Neural cell (in vitro differentiated cells): ENCODE data around the gene LEMD2. TPM values are rescaled to one million over a fixed set of nuclear protein-coding genes. Genes with fewer than 3 reads are reported as not detected.

Source experiments
- H2AFZ ChIP-seq: fragments of 200-600, 300-800 bp; sonication (generic), shearing (Covaris generic); 2 replicates; pipeline ENCODE4 v1.6.0; 2014; ENCODE audit warnings: low read depth, mild to moderate bottlenecking, antibody characterized with exemption, low read length, moderate library complexity
- H3F3A ChIP-seq: fragments of 200-600 bp; shearing (Covaris generic); 2 replicates; pipeline ENCODE4 v1.6.1; 2016; ENCODE audit warnings: mild to moderate bottlenecking, moderate library complexity, mixed read lengths, antibody characterized with exemption, low read length; ENCODE audit not compliant: insufficient read depth, poor library complexity, severe bottlenecking
- H3K27ac ChIP-seq: fragments of 200-600, 300-800 bp; sonication (generic), shearing (Covaris generic); 2 replicates; pipeline ENCODE4 v1.5.1; 2014; ENCODE audit warnings: mild to moderate bottlenecking, low read length, moderate library complexity
- H3K27me3 ChIP-seq: fragments of 300-800, 200-600 bp; sonication (generic), shearing (Covaris generic); 2 replicates; pipeline ENCODE4 v1.6.0; 2014; ENCODE audit warnings: mild to moderate bottlenecking, low read depth, low read length, moderate library complexity; ENCODE audit not compliant: insufficient read depth
- H3K36me3 ChIP-seq: fragments of 300-800, 200-600 bp; sonication (generic), shearing (Covaris generic); 2 replicates; pipeline ENCODE4 v1.5.1; 2014; ENCODE audit warnings: mild to moderate bottlenecking, antibody characterized with exemption, low read length, moderate library complexity; ENCODE audit not compliant: insufficient read depth
- H3K4me2 ChIP-seq: fragments of 300-800, 200-600 bp; sonication (generic), shearing (Covaris generic); 2 replicates; pipeline ENCODE4 v1.6.0; 2014; ENCODE audit warnings: mild to moderate bottlenecking, low read length
- H3K4me3 ChIP-seq: fragments of 300-800, 200-600 bp; sonication (generic), shearing (Covaris generic); 2 replicates; pipeline ENCODE4 v1.5.1; 2014; ENCODE audit warnings: mild to moderate bottlenecking, low read length, moderate library complexity
- H3K79me2 ChIP-seq: fragments of 200-600 bp; shearing (Covaris generic); replicated peaks from 2 replicates; pipeline ENCODE4 v1.6.0; 2014; ENCODE audit warnings: mild to moderate bottlenecking, low read length, moderate library complexity; ENCODE audit not compliant: insufficient read depth
- H3K9ac ChIP-seq: fragments of 300-800, 200-600 bp; sonication (generic), shearing (Covaris generic); 2 replicates; pipeline ENCODE4 v1.6.1; 2016; ENCODE audit warnings: mild to moderate bottlenecking, low read length, mixed read lengths
- H3K9me2 ChIP-seq: fragments of 200-600 bp; shearing (Covaris generic); 2 replicates; pipeline ENCODE4 v1.6.1; 2016; ENCODE audit warnings: mild to moderate bottlenecking, low read length, mixed read lengths; ENCODE audit not compliant: insufficient read depth
- H3K9me3 ChIP-seq: fragments of 200-600, 300-800 bp; sonication (generic), shearing (Covaris generic); 2 replicates; pipeline ENCODE4 v1.6.1; 2016; ENCODE audit warnings: mild to moderate bottlenecking, mixed run types, low read length, moderate library complexity, mixed read lengths
- H4K20me1 ChIP-seq: fragments of 200-600 bp; shearing (Covaris generic); 2 replicates; pipeline ENCODE4 v1.6.1; 2016; ENCODE audit warnings: mild to moderate bottlenecking, mixed run types; ENCODE audit not compliant: insufficient read depth
- CTCF ChIP-seq: fragments of 450-650 bp; IDR thresholded peaks from 2 replicates; pipeline ENCODE4 v1.5.1; 2014; ENCODE audit warnings: antibody characterized with exemption, mild to moderate bottlenecking, moderate library complexity; ENCODE audit not compliant: poor library complexity, severe bottlenecking
- EP300 ChIP-seq: fragments of 450-650 bp; conservative IDR thresholded peaks from 2 replicates; pipeline ENCODE4 v1.6.1; 2014; ENCODE audit warnings: antibody characterized with exemption, mild to moderate bottlenecking, moderate library complexity; ENCODE audit not compliant: poor library complexity, severe bottlenecking
- EZH2 ChIP-seq: fragments of 200-600, 300-800 bp; shearing (Covaris generic), sonication (generic); IDR thresholded peaks from 2 replicates; pipeline ENCODE4 v1.6.1; 2014; ENCODE audit warnings: antibody characterized with exemption, low read length, borderline replicate concordance, mild to moderate bottlenecking; ENCODE audit not compliant: insufficient read depth, poor library complexity, severe bottlenecking
- MXI1 ChIP-seq: fragments of 450-650 bp; conservative IDR thresholded peaks from 2 replicates; pipeline ENCODE4 v1.6.1; 2014; ENCODE audit warnings: antibody characterized with exemption, mild to moderate bottlenecking; ENCODE audit not compliant: poor library complexity, severe bottlenecking
- POLR2AphosphoS5 ChIP-seq: IDR thresholded peaks from 2 replicates; pipeline ENCODE4 v1.6.1; 2012
- RAD21 ChIP-seq: fragments of 450-650 bp; conservative IDR thresholded peaks from 2 replicates; pipeline ENCODE4 v1.6.1; 2014; ENCODE audit warnings: antibody characterized with exemption, mild to moderate bottlenecking, moderate library complexity
- SMC3 ChIP-seq: fragments of 450-650 bp; conservative IDR thresholded peaks from 2 replicates; pipeline ENCODE4 v1.6.1; 2014; ENCODE audit warnings: antibody characterized with exemption, mild to moderate bottlenecking, moderate library complexity; ENCODE audit not compliant: poor library complexity
- TAF1 ChIP-seq: IDR thresholded peaks from 2 replicates; pipeline ENCODE4 v1.6.1; 2012; ENCODE audit warnings: low read depth
- polyA plus RNA-seq: library from polyadenylated mRNA; depleted of rRNA; stranded (reverse); fragments of >200 nt; gene quantifications from 2 replicates; pipeline ENCODE4 v1.2.3, GENCODE V29; 2014
- TF ChIP-seq, protein P1 (sequence below): IDR thresholded peaks from 2 replicates; pipeline ENCODE4 v1.6.1; 2012; ENCODE audit warnings: borderline replicate concordance

Gene LEMD2
- polyA plus RNA-seq, 1 donor from 2014 or later = 84.6 TPM

GRCh38 chr6:33790910-33791309 lies 2.0 kb upstream of the LEMD2 start:
- Histone ChIP-seq H3K27me3 (no peaks in the 10 kb centered on the region), H4K20me1 (no peaks in the 10 kb centered on the region), H3F3A (no peaks in the 10 kb centered on the region), H2AFZ (no peak overlapping the region), H3K36me3 (no peaks in the 10 kb centered on the region), H3K9ac (no peak overlapping the region), H3K9me2 (no peaks in the 10 kb centered on the region), H3K9me3 (no peaks in the 10 kb centered on the region), H3K4me3 (no peak overlapping the region), H3K4me2 (no peak overlapping the region), H3K27ac (no peak overlapping the region), H3K79me2 (peaks cover 22% of the 10 kb centered on the region)
- TF ChIP-seq RAD21 (no peak), POLR2AphosphoS5 (no peak), MXI1 (no peak), SMC3 (no peak), CTCF (no peak), EP300 (no peak), TAF1 (no peak), EZH2 (no peak)
- TF ChIP-seq, protein P1, sequence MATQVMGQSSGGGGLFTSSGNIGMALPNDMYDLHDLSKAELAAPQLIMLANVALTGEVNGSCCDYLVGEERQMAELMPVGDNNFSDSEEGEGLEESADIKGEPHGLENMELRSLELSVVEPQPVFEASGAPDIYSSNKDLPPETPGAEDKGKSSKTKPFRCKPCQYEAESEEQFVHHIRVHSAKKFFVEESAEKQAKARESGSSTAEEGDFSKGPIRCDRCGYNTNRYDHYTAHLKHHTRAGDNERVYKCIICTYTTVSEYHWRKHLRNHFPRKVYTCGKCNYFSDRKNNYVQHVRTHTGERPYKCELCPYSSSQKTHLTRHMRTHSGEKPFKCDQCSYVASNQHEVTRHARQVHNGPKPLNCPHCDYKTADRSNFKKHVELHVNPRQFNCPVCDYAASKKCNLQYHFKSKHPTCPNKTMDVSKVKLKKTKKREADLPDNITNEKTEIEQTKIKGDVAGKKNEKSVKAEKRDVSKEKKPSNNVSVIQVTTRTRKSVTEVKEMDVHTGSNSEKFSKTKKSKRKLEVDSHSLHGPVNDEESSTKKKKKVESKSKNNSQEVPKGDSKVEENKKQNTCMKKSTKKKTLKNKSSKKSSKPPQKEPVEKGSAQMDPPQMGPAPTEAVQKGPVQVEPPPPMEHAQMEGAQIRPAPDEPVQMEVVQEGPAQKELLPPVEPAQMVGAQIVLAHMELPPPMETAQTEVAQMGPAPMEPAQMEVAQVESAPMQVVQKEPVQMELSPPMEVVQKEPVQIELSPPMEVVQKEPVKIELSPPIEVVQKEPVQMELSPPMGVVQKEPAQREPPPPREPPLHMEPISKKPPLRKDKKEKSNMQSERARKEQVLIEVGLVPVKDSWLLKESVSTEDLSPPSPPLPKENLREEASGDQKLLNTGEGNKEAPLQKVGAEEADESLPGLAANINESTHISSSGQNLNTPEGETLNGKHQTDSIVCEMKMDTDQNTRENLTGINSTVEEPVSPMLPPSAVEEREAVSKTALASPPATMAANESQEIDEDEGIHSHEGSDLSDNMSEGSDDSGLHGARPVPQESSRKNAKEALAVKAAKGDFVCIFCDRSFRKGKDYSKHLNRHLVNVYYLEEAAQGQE = no peak

DNA sequence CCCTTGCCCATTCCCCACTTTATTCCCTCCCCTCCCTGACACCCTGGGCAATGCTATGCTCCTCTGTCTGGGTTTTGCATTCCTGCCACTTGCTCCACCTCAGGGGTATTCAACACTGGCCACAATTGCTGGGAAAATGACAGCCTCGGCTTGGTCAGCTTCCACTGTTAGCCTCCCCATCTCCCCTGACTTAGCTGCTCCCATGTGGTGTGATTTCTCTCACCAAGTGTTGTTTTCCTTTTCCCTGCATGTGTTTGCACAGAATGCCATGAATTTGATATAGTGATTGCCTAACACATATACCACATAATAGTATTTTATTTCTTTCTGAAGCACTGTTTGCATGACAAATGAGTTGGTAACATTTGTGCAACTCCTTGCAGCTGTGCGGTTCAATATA lies 1.4 kb upstream of the LEMD2 start:
- Histone ChIP-seq H3K9me3 (no peaks in the 10 kb centered on the region), H2AFZ (no peak overlapping the region), H3K27me3 (no peaks in the 10 kb centered on the region), H3K27ac (no peak overlapping the region), H3K36me3 (no peaks in the 10 kb centered on the region), H3K79me2 (peaks cover 27% of the 10 kb centered on the region), H3K9ac (no peak overlapping the region), H3K9me2 (no peaks in the 10 kb centered on the region), H3K4me2 (no peak overlapping the region), H3F3A (no peaks in the 10 kb centered on the region), H3K4me3 (no peak overlapping the region), H4K20me1 (no peaks in the 10 kb centered on the region)
- no peak for TF ChIP-seq CTCF
- TF ChIP-seq MXI1 = no peak
- no peak for TF ChIP-seq RAD21
- no peak for TF ChIP-seq TAF1
- TF ChIP-seq EP300 = no peak
- TF ChIP-seq, protein P1 = no peak
- TF ChIP-seq EZH2 = no peak
- no peak for TF ChIP-seq POLR2AphosphoS5
- no peak for TF ChIP-seq SMC3
